Measurements from ENCODE around the gene SNX5. TPM values are rescaled to one million over a fixed set of nuclear protein-coding genes. Genes with fewer than 3 reads are reported as not detected.
A peak's percentile ranks its signal among the peaks of the same experiment; 100 is the strongest.

Gene SNX5
- total and polyA plus RNA-seq, 4 donors: 51.2 to 70.9 (median 59.3) TPM

DNA sequence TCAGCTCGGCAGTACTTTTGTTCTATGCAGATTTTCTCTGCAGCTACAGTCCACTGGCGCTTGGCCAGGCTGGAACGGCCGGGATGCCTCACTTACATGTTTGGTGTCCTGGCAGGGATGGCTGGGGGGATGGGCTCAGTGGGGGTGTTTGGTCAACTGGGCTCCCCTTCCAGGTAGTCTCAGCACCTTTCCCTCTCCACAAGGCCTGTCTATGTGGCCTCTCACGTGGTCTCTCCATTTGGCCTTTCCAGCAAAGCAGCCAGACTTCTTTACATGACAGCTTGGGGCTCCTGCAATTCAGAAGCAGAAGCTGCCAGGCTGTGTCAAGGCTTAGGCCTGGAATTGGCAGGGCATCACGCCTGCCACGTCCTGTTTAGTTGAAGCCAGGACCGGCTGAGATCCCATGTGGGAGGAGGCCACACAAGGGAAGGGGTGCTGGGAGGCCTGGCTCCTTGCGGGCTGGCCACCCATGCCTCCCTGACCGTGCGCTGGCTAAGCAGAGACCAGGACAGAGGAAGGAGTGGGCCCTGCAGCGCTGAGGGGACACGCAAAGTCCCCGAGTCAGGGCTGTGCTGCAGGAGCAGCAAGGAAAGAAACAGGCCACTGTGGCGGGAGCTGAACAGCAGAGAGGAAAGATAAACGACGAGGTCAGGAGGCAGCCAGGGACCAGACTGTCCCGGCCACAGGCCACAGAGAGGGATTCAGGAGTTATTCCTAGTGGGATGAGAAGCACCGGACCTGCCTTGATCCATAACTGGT lies 39.1 kb upstream of the SNX5 start:
- intact Hi-C loops (cut with DNase I): no loop called here
- Histone ChIP-seq H3K9me3 (ENCODE audit: control insufficient read depth, low read length) (no peaks in the 10 kb centered on the region), H3K27me3 (ENCODE audit: control insufficient read depth in 1 of 2, insufficient read depth in 2 of 2, low read length in 1 of 2) (no peaks in the 10 kb centered on the region), H3K4me1 (ENCODE audit: control insufficient read depth in 1 of 2, insufficient read depth in 2 of 2, low read length in 2 of 2) (no peaks in the 10 kb centered on the region), H3K4me3 (ENCODE audit: low read length in 2 of 2) (no peak overlapping the region), H3K27ac (ENCODE audit: low read depth in 1 of 2, low read length in 2 of 2) (no peak overlapping the region), H3K36me3 (ENCODE audit: control insufficient read depth in 1 of 2, insufficient read depth in 2 of 2, low read length in 1 of 2) (no peaks in the 10 kb centered on the region)
- DNase-seq: peak; percentile 55 to 83
- 47 to 48% methylated on average over 19 of the region's 19 CpGs for WGBS, 2 donors
- peak; percentile 44 for ATAC-seq (ENCODE audit: low FRiP score)

DNA sequence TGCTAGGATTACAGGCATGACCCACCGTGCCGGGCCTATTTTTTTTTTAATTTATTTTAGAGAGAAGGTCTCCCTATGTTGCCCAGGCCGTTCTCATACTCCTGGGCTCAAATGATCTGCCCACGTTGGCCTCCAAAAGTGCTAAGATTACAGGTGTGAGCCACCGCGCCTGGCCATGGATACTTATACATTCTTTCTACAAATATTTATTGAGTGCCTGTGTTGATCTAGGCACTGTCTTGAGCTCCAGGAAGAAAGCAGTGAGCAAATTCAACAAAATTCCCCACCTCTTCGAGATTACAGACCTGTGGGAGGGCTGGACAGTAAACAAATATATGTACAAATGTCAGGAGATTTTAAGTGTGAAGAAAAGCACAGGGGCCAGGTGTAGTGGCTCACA lies 38.1 kb upstream of the SNX5 start:
- H3K4me3 ChIP-seq (ENCODE audit: low read length in 2 of 2): no peak overlapping the region
- H3K27me3 ChIP-seq (ENCODE audit: control insufficient read depth in 1 of 2, insufficient read depth in 2 of 2, low read length in 1 of 2): no peaks in the 10 kb centered on the region
- intact Hi-C loops (cut with DNase I): no loop called here
- no peaks in the 10 kb centered on the region for H3K9me3 ChIP-seq (ENCODE audit: control insufficient read depth, low read length)
- ATAC-seq (ENCODE audit: low FRiP score) (no peak), DNase-seq (no peak)
- H3K36me3 ChIP-seq (ENCODE audit: control insufficient read depth in 1 of 2, insufficient read depth in 2 of 2, low read length in 1 of 2): no peaks in the 10 kb centered on the region
- no peak overlapping the region for H3K27ac ChIP-seq (ENCODE audit: low read depth in 1 of 2, low read length in 2 of 2)
- 94 to 96% methylated on average over 7 of the region's 7 CpGs for WGBS, 2 donors
- no peaks in the 10 kb centered on the region for H3K4me1 ChIP-seq (ENCODE audit: control insufficient read depth in 1 of 2, insufficient read depth in 2 of 2, low read length in 2 of 2)

- Histone ChIP-seq H3K4me1 (ENCODE audit: control insufficient read depth in 1 of 2, insufficient read depth in 2 of 2, low read length in 2 of 2) (no peaks in the 10 kb centered on the region), H3K36me3 (ENCODE audit: control insufficient read depth in 1 of 2, insufficient read depth in 2 of 2, low read length in 1 of 2) (no peaks in the 10 kb centered on the region), H3K4me3 (ENCODE audit: low read length in 2 of 2) (no peak overlapping the region), H3K27me3 (ENCODE audit: control insufficient read depth in 1 of 2, insufficient read depth in 2 of 2, low read length in 1 of 2) (no peaks in the 10 kb centered on the region), H3K27ac (ENCODE audit: low read depth in 1 of 2, low read length in 2 of 2) (no peak overlapping the region), H3K9me3 (ENCODE audit: control insufficient read depth, low read length) (no peaks in the 10 kb centered on the region)
- no peak for ATAC-seq (ENCODE audit: low FRiP score)
- 78% methylated on average over 6 of the region's 6 CpGs for WGBS, 2 donors
- intact Hi-C loops (cut with DNase I): no loop called here
- no peak for DNase-seq
These were observed 37.4 kb upstream of the SNX5 start for GRCh38 chr20:18005990-18006364.

DNA sequence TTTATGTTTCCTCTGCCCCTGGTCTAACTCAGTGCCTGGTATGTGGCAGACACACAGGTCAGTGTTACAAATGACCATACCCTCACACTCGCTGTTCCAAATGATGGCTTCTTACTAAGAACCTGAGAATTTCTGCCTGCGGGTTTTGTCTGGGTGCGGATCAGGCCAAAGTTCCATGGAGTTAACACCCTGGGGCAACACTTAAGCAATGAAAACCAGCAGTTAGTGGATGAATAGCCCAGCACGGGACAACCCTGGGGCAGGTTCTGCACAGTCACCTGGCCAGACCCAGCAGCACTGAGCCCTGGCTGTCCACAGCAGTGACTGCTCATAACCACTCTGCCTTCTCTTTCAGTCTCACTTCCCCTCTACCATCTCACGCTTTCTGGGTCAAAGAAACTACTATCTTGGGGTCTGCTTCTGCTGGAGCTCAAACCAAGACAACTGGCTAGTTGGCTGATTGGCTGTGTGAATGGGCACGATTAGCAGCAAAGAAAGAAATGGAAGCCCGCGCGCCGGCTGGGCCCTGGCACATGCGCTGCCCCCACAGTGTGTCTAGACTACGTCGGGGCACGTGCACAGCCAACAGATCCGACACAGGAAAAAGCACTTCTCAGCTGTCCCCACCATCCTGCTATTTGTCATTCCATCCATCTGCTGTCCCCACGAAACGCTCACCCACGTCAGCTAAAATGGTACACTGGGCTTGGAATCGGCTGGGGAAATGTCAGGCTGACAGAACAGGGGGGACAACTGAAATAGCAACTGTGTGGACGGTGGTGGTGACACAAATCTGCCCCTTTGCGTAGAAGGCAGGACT lies 36.8 kb upstream of the SNX5 start:
- no peak overlapping the region for H3K27ac ChIP-seq (ENCODE audit: low read depth in 1 of 2, low read length in 2 of 2)
- WGBS, 2 donors: 76 to 82% methylated on average over 21 of the region's 21 CpGs
- no peaks in the 10 kb centered on the region for H3K4me1 ChIP-seq (ENCODE audit: control insufficient read depth in 1 of 2, insufficient read depth in 2 of 2, low read length in 2 of 2)
- H3K9me3 ChIP-seq (ENCODE audit: control insufficient read depth, low read length): no peaks in the 10 kb centered on the region
- ATAC-seq (ENCODE audit: low FRiP score): no peak
- intact Hi-C loops (cut with DNase I): no loop called here
- no peak overlapping the region for H3K4me3 ChIP-seq (ENCODE audit: low read length in 2 of 2)
- H3K36me3 ChIP-seq (ENCODE audit: control insufficient read depth in 1 of 2, insufficient read depth in 2 of 2, low read length in 1 of 2): no peaks in the 10 kb centered on the region
- DNase-seq: no peak
- no peaks in the 10 kb centered on the region for H3K27me3 ChIP-seq (ENCODE audit: control insufficient read depth in 1 of 2, insufficient read depth in 2 of 2, low read length in 1 of 2)

- Histone ChIP-seq H3K4me3 (ENCODE audit: low read length in 2 of 2) (no peak overlapping the region), H3K27me3 (ENCODE audit: control insufficient read depth in 1 of 2, insufficient read depth in 2 of 2, low read length in 1 of 2) (no peaks in the 10 kb centered on the region), H3K27ac (ENCODE audit: low read depth in 1 of 2, low read length in 2 of 2) (no peak overlapping the region), H3K9me3 (ENCODE audit: control insufficient read depth, low read length) (no peaks in the 10 kb centered on the region), H3K4me1 (ENCODE audit: control insufficient read depth in 1 of 2, insufficient read depth in 2 of 2, low read length in 2 of 2) (no peaks in the 10 kb centered on the region), H3K36me3 (ENCODE audit: control insufficient read depth in 1 of 2, insufficient read depth in 2 of 2, low read length in 1 of 2) (no peaks in the 10 kb centered on the region)
- no peak for DNase-seq
- WGBS, 2 donors: 80 to 84% methylated on average over 8 of the region's 8 CpGs
- intact Hi-C loops (cut with DNase I): no loop called here
- no peak for ATAC-seq (ENCODE audit: low FRiP score)
These were observed 35.9 kb upstream of the SNX5 start for GRCh38 chr20:18004384-18005031.

GRCh38 chr20:18003897-18004296 lies 35.3 kb upstream of the SNX5 start:
- Histone ChIP-seq H3K4me1 (ENCODE audit: control insufficient read depth in 1 of 2, insufficient read depth in 2 of 2, low read length in 2 of 2) (no peaks in the 10 kb centered on the region), H3K27ac (ENCODE audit: low read depth in 1 of 2, low read length in 2 of 2) (no peak overlapping the region), H3K9me3 (ENCODE audit: control insufficient read depth, low read length) (no peaks in the 10 kb centered on the region), H3K36me3 (ENCODE audit: control insufficient read depth in 1 of 2, insufficient read depth in 2 of 2, low read length in 1 of 2) (no peaks in the 10 kb centered on the region), H3K27me3 (ENCODE audit: control insufficient read depth in 1 of 2, insufficient read depth in 2 of 2, low read length in 1 of 2) (no peaks in the 10 kb centered on the region), H3K4me3 (ENCODE audit: low read length in 2 of 2) (no peak overlapping the region)
- WGBS, 2 donors: 67 to 79% methylated on average over 5 of the region's 5 CpGs
- no peak for DNase-seq
- intact Hi-C loops (cut with DNase I): no loop called here
- no peak for ATAC-seq (ENCODE audit: low FRiP score)

DNA sequence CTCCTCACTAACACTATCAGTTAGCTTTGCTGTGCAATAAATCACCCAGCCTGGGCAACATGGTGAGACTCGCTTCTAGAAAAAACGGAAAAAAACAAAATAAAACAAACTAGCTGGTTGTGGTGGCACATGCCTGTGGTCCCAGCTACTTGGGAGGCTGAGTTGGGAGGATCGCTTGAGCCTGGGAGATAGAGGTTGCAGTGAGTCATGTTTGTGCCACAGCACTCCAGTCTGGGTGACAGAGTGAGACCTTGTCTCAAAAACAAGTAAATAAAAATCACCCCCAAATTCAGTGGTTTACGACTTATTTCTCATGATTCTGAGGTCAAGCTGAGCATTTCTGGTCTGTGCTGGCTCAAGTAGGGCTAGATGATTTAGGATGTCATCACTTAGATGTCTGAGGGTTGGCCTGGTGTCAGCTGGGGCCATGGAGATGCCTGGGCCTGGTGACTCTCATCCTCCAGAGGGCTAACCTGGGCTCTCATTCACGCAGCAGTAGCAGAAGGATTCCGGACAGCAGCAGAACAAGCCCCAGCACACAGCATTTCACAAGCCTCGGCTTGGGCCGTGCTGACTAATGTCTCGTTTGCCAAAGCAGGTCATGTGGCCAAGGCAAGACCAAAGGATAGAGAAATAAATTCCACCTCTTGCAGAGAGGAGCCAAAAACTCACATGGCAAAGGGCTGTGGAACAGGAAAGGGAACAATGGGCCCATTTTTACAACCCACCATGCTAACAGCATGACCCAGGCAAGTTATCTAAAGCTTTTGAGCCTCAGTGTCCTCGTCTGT lies 32.7 kb upstream of the SNX5 start:
- Histone ChIP-seq H3K4me1 (ENCODE audit: control insufficient read depth in 1 of 2, insufficient read depth in 2 of 2, low read length in 2 of 2) (no peaks in the 10 kb centered on the region), H3K36me3 (ENCODE audit: control insufficient read depth in 1 of 2, insufficient read depth in 2 of 2, low read length in 1 of 2) (no peaks in the 10 kb centered on the region), H3K9me3 (ENCODE audit: control insufficient read depth, low read length) (no peaks in the 10 kb centered on the region), H3K27me3 (ENCODE audit: control insufficient read depth in 1 of 2, insufficient read depth in 2 of 2, low read length in 1 of 2) (no peaks in the 10 kb centered on the region), H3K4me3 (ENCODE audit: low read length in 2 of 2) (no peak overlapping the region), H3K27ac (ENCODE audit: low read depth in 1 of 2, low read length in 2 of 2) (no peak overlapping the region)
- ATAC-seq (ENCODE audit: low FRiP score) (peak; percentile 82), DNase-seq (peak; percentile 81 to 86)
- intact Hi-C loops (cut with DNase I): no loop called here
- WGBS, 2 donors: 52 to 55% methylated on average over 10 of the region's 10 CpGs

GRCh38 chr20:17999566-17999965 lies 31.0 kb upstream of the SNX5 start:
- no peak overlapping the region for H3K4me3 ChIP-seq (ENCODE audit: low read length in 2 of 2)
- DNase-seq (no peak), ATAC-seq (ENCODE audit: low FRiP score) (no peak)
- H3K36me3 ChIP-seq (ENCODE audit: control insufficient read depth in 1 of 2, insufficient read depth in 2 of 2, low read length in 1 of 2): no peaks in the 10 kb centered on the region
- WGBS, 2 donors: 89 to 90% methylated on average over 4 of the region's 4 CpGs
- no peaks in the 10 kb centered on the region for H3K4me1 ChIP-seq (ENCODE audit: control insufficient read depth in 1 of 2, insufficient read depth in 2 of 2, low read length in 2 of 2)
- H3K9me3 ChIP-seq (ENCODE audit: control insufficient read depth, low read length): no peaks in the 10 kb centered on the region
- intact Hi-C loops (cut with DNase I): loop anchor here (5.0 to 10.0 kb wide), 2 partner anchors 492 to 495 kb away; no protein-coding TSS in a partner anchor
- no peaks in the 10 kb centered on the region for H3K27me3 ChIP-seq (ENCODE audit: control insufficient read depth in 1 of 2, insufficient read depth in 2 of 2, low read length in 1 of 2)
- H3K27ac ChIP-seq (ENCODE audit: low read depth in 1 of 2, low read length in 2 of 2): no peak overlapping the region

Measured in aorta (tissue), 5 donors.